ENCODE results near the gene CACNA1S.

GRCh38 chr1:201090541-201090940, 21.7 kb downstream of the CACNA1S start:
- TF ChIP-seq, protein P1, sequence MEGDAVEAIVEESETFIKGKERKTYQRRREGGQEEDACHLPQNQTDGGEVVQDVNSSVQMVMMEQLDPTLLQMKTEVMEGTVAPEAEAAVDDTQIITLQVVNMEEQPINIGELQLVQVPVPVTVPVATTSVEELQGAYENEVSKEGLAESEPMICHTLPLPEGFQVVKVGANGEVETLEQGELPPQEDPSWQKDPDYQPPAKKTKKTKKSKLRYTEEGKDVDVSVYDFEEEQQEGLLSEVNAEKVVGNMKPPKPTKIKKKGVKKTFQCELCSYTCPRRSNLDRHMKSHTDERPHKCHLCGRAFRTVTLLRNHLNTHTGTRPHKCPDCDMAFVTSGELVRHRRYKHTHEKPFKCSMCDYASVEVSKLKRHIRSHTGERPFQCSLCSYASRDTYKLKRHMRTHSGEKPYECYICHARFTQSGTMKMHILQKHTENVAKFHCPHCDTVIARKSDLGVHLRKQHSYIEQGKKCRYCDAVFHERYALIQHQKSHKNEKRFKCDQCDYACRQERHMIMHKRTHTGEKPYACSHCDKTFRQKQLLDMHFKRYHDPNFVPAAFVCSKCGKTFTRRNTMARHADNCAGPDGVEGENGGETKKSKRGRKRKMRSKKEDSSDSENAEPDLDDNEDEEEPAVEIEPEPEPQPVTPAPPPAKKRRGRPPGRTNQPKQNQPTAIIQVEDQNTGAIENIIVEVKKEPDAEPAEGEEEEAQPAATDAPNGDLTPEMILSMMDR (IDR thresholded peaks at IDR 0.05) = no peak
- TF ChIP-seq ZFX (IDR thresholded peaks at IDR 0.05; ENCODE audit: borderline replicate concordance) = no peak
